Ovary (tissue), 9 donors: ENCODE measurements around the gene CRKL. TPM values are rescaled to one million over a fixed set of nuclear protein-coding genes. Genes with fewer than 3 reads are reported as not detected.

Source experiments
- DNase-seq, 5 donors: peaks; one replicate each; pipeline ENCODE4 v3.0.0-alpha.2; 2019 to 2020
- H3K27ac ChIP-seq, 2 donors: fragments of 200-600 bp; one replicate each; pipeline versions ENCODE4 v1.5.1 to v1.8.0; 2019 to 2022
- H3K27me3 ChIP-seq: fragments of 200-600 bp; one replicate; pipeline ENCODE4 v1.8.0; 2022
- H3K36me3 ChIP-seq: fragments of 200-600 bp; sonication (generic); one replicate; pipeline ENCODE4 v1.5.1; 2019
- H3K4me1 ChIP-seq: one replicate; pipeline ENCODE4 v1.8.1; 2013; ENCODE audit warnings: mild to moderate bottlenecking, moderate library complexity; ENCODE audit not compliant: insufficient read depth
- H3K4me3 ChIP-seq: fragments of 200-600 bp; sonication (generic); one replicate; pipeline ENCODE4 v1.5.1; 2017
- H3K9me3 ChIP-seq, 2 donors: fragments of 200-600 bp in 1 of 2; sonication (generic) in 1 of 2; one replicate each; pipeline versions ENCODE4 v1.5.1 to v1.8.1; 2013 to 2019; ENCODE audit warnings: mild to moderate bottlenecking in 1 of 2, moderate library complexity in 1 of 2
- CTCF ChIP-seq, 3 donors: fragments of 450-650 bp in 2 of 3; fragments of 200-600 bp in 1 of 3; IDR thresholded peaks; one replicate each; pipeline versions ENCODE4 v1.5.1 to v1.8.0; 2016 to 2022; ENCODE audit warnings: antibody characterized with exemption in 3 of 3, mild to moderate bottlenecking in 1 of 3
- EP300 ChIP-seq: sonication (generic); formaldehyde crosslinking; IDR thresholded peaks from one replicate; pipeline ENCODE4 v1.6.1; 2017; ENCODE audit warnings: antibody characterized with exemption
- POLR2A ChIP-seq: fragments of 450-650 bp; IDR thresholded peaks from one replicate; pipeline ENCODE4 v1.6.1; 2017; ENCODE audit warnings: antibody characterized with exemption, mild to moderate bottlenecking, moderate library complexity
- WGBS, 3 donors: extraction: QIAGEN DNeasy Blood & Tissue Kit in 1 of 3; methylation state at CpG; one replicate each; pipeline versions ENCODE4 v1.1.5 to v1.1.7; 2013 to 2017; 5-methylcytosine and 5-hydroxymethylcytosine counted together
- intact Hi-C, 4 donors: fragments of 100-400 bp; cut with DNase I; formaldehyde crosslinking; loops; one replicate each; pipeline versions ENCODE4 v1.11.0 to v1.15.1; 2022 to 2023
- polyA plus RNA-seq, 2 donors: library from polyadenylated mRNA; stranded (reverse); fragments of 200-250 nt in 1 of 2; fragments of 350-450 nt in 1 of 2; fragmentation: Illumina TruSeq in 1 of 2; extraction: RNeasy Lipid Tissue Mini Kit (QIAGEN cat#74804) in 1 of 2; gene quantifications; one replicate each; pipeline ENCODE4 v1.2.3, GENCODE V29; 2013 to 2014
- total RNA-seq, 7 donors: library from RNA; depleted of rRNA in 2 of 7; stranded (reverse); fragments of >200 nt in 2 of 7; fragmentation: NEBNext Ultra II Directional in 3 of 7; extraction: Animal tissue kit (Norgen Biotek cat#: 25700) in 3 of 7; gene quantifications; one replicate each; pipeline versions ENCODE4 v1.1.0 to v1.2.4, GENCODE V29; 2016 to 2023
- donor health status: DM: no; HTN: no; CAD: no; lungs with moderate emphysema.
- donor health status: DM: no; HTN: no; CAD: no.
- donor health status: Bipolar disorder and iron deficiency.
- donor health status: DM: yes; HTN: yes; CAD: no.
- donor health status: DM: no; HTN: no; CAD: no.
- donor health status: DM: yes; HTN: yes; CAD: no.

Gene CRKL
- total and polyA plus RNA-seq, 9 donors: 22.7 to 71.5 (median 51.5) TPM

DNA sequence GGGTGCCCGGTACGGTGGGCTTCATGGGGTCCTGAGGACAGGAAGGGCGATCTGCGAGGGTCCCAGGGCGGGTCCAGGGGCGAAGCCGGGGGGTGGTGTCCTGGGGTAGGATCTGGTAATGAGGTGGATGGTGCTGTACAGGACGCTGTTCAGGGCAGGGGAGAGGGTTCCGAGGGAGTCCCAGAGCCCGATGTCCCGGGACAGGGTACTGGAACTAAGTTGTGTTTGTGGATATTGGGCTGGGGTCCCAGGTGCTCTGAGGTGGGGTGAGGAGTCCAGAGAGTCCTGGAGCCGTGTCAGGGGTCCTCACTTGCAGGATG lies 65.3 kb downstream of the CRKL start:
- Histone ChIP-seq H3K4me1 (peaks cover 17% of the 10 kb centered on the region), H3K4me3 (peak overlapping the region; percentile 84), H3K36me3 (no peaks in the 10 kb centered on the region), H3K9me3 (no peaks in the 10 kb centered on the region), H3K27me3 (no peaks in the 10 kb centered on the region), H3K27ac (peak overlapping the region in 1 of 2 donors; percentile 87)
- 0 to 1% (median 0%) methylated on average over 12 of the region's 12 CpGs for WGBS, 3 donors
- no peak for DNase-seq
- intact Hi-C loops: loop anchor here in 1 of 4 donors (5.0 kb wide), 1 partner anchor 65 kb away; the partner anchor contains the start of gene LRRC74B
- TF ChIP-seq CTCF (IDR thresholded peaks at IDR 0.05): no peak
- TF ChIP-seq EP300: no peak
- TF ChIP-seq POLR2A: no peak

DNA sequence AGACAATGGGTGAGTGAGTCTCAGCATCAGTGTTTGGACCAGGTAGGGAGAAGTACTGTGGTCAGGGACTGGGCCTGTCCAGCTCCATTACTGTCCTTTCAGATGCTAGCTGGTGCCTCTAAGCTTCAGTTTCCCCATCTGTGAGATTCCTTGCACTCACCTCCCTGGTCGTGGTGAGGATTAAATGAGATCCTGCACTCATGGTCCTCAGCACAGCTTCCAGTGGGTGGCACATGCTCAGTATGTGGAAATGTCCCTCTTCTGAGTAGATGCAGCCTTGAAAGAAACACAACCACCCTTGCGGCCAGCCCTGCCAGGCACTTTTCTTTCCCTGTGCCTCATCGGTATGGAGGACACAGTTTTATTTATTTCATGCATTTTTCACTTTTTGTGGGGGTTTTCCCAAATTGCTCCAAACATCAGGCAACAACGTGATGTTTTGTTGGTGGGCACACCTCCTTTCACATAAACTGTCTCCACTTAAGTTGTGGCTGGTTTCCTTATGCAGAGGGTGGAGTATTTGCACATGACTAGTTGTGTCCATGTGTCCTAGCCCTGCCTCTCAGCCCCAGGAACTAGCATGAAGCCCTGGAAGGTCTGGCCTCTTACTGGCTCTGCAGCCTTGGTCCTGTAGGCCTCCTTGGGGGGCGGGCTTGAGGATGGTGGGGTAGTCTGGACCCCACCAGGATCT lies 66.0 kb downstream of the CRKL start:
- Histone ChIP-seq H3K27ac (no peak overlapping the region), H3K9me3 (no peaks in the 10 kb centered on the region), H3K4me3 (peak overlapping the region; percentile 84), H3K4me1 (peaks cover 17% of the 10 kb centered on the region), H3K36me3 (no peaks in the 10 kb centered on the region), H3K27me3 (no peaks in the 10 kb centered on the region)
- WGBS, 3 donors: 62 to 69% (median 65%) methylated on average over 5 of the region's 5 CpGs
- TF ChIP-seq EP300 (no peak), POLR2A (no peak), CTCF (IDR thresholded peaks at IDR 0.05) (no peak)
- DNase-seq: no peak
- intact Hi-C loops: loop anchor here in 1 of 4 donors (5.0 kb wide), 1 partner anchor 64 kb away; the partner anchor contains the start of gene LRRC74B

- TF ChIP-seq POLR2A (no peak), EP300 (no peak), CTCF (IDR thresholded peaks at IDR 0.05) (no peak)
- Histone ChIP-seq H3K9me3 (no peaks in the 10 kb centered on the region), H3K4me3 (no peak overlapping the region), H3K27me3 (no peaks in the 10 kb centered on the region), H3K4me1 (peaks cover 17% of the 10 kb centered on the region), H3K36me3 (no peaks in the 10 kb centered on the region), H3K27ac (no peak overlapping the region)
- DNase-seq: no peak
- WGBS, 3 donors: 87 to 91% (median 90%) methylated on average over 7 of the region's 7 CpGs
- intact Hi-C loops: no loop called here
Observed at GRCh38 chr22:20985720-20986119, 68.5 kb downstream of the CRKL start.

- H3K27me3 ChIP-seq: no peaks in the 10 kb centered on the region
- no peak for TF ChIP-seq POLR2A
- no peak for TF ChIP-seq CTCF (IDR thresholded peaks at IDR 0.05)
- no peak for TF ChIP-seq EP300
- intact Hi-C loops: no loop called here
- no peaks in the 10 kb centered on the region for H3K36me3 ChIP-seq
- H3K9me3 ChIP-seq: no peaks in the 10 kb centered on the region
- 94 to 98% (median 96%) methylated on average over 1 of the region's 1 CpG for WGBS, 3 donors
- peaks cover 19% of the 10 kb centered on the region for H3K4me1 ChIP-seq
- no peak overlapping the region for H3K27ac ChIP-seq
- H3K4me3 ChIP-seq: no peak overlapping the region
- no peak for DNase-seq
Observed at GRCh38 chr22:20986365-20986764, 69.2 kb downstream of the CRKL start.
